AG04449 (cell line): ENCODE results near the gene BCAR1.
A peak's percentile ranks its signal among the peaks of the same experiment; 100 is the strongest.

Experiments used
- CTCF ChIA-PET: fragments of 350-600 bp; formaldehyde crosslinking; extraction: SDS; loops from one replicate; lab custom pipeline; 2021; ENCODE audit warnings: antibody characterized with exemption; lab: Yijun Ruan, JAX
- POLR2A ChIA-PET: fragments of 400-600, 350-600 bp; formaldehyde crosslinking; extraction: SDS; loops from one replicate; lab custom pipeline; 2020; ENCODE audit warnings: antibody characterized with exemption, inconsistent platforms; lab: Yijun Ruan, JAX
- DNase-seq: peaks from one replicate; pipeline ENCODE4 v3.0.0-alpha.2; 2010; ENCODE audit warnings: low read depth, low spot score
- H3K4me3 ChIP-seq: 2 replicates; pipeline ENCODE4 v1.5.1; 2011; ENCODE audit warnings: low read depth, mild to moderate bottlenecking, control low read depth, low read length
- CTCF ChIP-seq: IDR thresholded peaks from one replicate; pipeline ENCODE4 v1.5.1; 2011; ENCODE audit warnings: mild to moderate bottlenecking, moderate library complexity, low read length, control low read depth, inconsistent platforms; ENCODE audit not compliant: insufficient read depth; ENCODE audit errors: missing control alignments

Gene BCAR1

GRCh38 chr16:75252946-75253911, 1.8 kb upstream of the BCAR1 start:
- TF ChIP-seq CTCF = no peak
- POLR2A ChIA-PET = interaction anchor here (0.9 to 4.6 kb wide), 7 partner anchors 8 to 55 kb away, joined by 3 to 16 read pairs (median 4); no protein-coding TSS in a partner anchor
- peak overlapping the region; percentile 30 for H3K4me3 ChIP-seq
- peak; percentile 56 for DNase-seq
- CTCF ChIA-PET = interaction anchor here (0.8 to 1.9 kb wide), 5 partner anchors 10 to 149 kb away, joined by 3 to 7 read pairs (median 4); no protein-coding TSS in a partner anchor

GRCh38 chr16:75252049-75252864, 833 bp upstream of the BCAR1 start:
- DNase-seq = no peak
- H3K4me3 ChIP-seq = peak overlapping the region; percentile 42
- no peak for TF ChIP-seq CTCF
- ChIA-PET CTCF (interaction anchor here (0.8 to 1.5 kb wide), 3 partner anchors 126 to 150 kb away, joined by 3 to 4 read pairs (median 4); no protein-coding TSS in a partner anchor), POLR2A (interaction anchor here (0.9 to 1.9 kb wide), 6 partner anchors 10 to 56 kb away, joined by 3 to 9 read pairs (median 3); no protein-coding TSS in a partner anchor)

- TF ChIP-seq CTCF = no peak
- ChIA-PET POLR2A (interaction anchor here (0.6 to 1.1 kb wide), 5 partner anchors 16 to 267 kb away, joined by 3 to 4 read pairs (median 3); partner anchors contain the start of gene CFDP1), CTCF (interaction anchor here (0.6 to 2.4 kb wide), 8 partner anchors 9 to 153 kb away, joined by 3 to 15 read pairs (median 5); no protein-coding TSS in a partner anchor)
- no peak for DNase-seq
- H3K4me3 ChIP-seq = peak overlapping the region; percentile 84
Observed at GRCh38 chr16:75250809-75251279, 580 bp downstream of the BCAR1 start.

GRCh38 chr16:75250089-75250808, 1.2 kb downstream of the BCAR1 start:
- ChIA-PET POLR2A (interaction anchor here (0.5 to 1.1 kb wide), 7 partner anchors 11 to 268 kb away, joined by 3 to 4 read pairs (median 3); partner anchors contain the start of gene CFDP1), CTCF (interaction anchor here (0.6 to 2.4 kb wide), 9 partner anchors 10 to 215 kb away, joined by 3 to 15 read pairs (median 5); partner anchors contain the start of gene TMEM170A)
- H3K4me3 ChIP-seq = peak overlapping the region; percentile 84
- TF ChIP-seq CTCF = no peak
- DNase-seq = no peak

- DNase-seq = no peak
- POLR2A ChIA-PET = interaction anchor here (0.5 to 0.8 kb wide), 2 partner anchors 10 to 136 kb away, joined by 3 read pairs; no protein-coding TSS in a partner anchor
- peak overlapping the region; percentile 84 for H3K4me3 ChIP-seq
- CTCF ChIA-PET = interaction anchor here (1.6 to 2.4 kb wide), 6 partner anchors 10 to 215 kb away, joined by 4 to 15 read pairs (median 5); partner anchors contain the start of gene TMEM170A
- no peak for TF ChIP-seq CTCF
Observed at GRCh38 chr16:75249441-75249840, 2.0 kb downstream of the BCAR1 start.
